Subcutaneous adipose tissue (tissue), 4 donors: ENCODE measurements around the gene ACOT7. TPM values are rescaled to one million over a fixed set of nuclear protein-coding genes. Genes with fewer than 3 reads are reported as not detected.

Experiments
- CTCF ChIP-seq: fragments of 450-650 bp; IDR thresholded peaks from one replicate; pipeline ENCODE4 v1.5.1; 2016; ENCODE audit warnings: low read depth, mild to moderate bottlenecking, control low read depth, antibody characterized with exemption, moderate library complexity
- total RNA-seq, 4 donors: library from RNA; depleted of rRNA; stranded (reverse); fragments of >200 nt; gene quantifications; one replicate each; pipeline ENCODE4 v1.1.0, GENCODE V29; 2016

The ACOT7 gene
- total RNA-seq, 4 donors from 2014 or later: 7.5 to 14.3 (median 9.8) TPM

DNA sequence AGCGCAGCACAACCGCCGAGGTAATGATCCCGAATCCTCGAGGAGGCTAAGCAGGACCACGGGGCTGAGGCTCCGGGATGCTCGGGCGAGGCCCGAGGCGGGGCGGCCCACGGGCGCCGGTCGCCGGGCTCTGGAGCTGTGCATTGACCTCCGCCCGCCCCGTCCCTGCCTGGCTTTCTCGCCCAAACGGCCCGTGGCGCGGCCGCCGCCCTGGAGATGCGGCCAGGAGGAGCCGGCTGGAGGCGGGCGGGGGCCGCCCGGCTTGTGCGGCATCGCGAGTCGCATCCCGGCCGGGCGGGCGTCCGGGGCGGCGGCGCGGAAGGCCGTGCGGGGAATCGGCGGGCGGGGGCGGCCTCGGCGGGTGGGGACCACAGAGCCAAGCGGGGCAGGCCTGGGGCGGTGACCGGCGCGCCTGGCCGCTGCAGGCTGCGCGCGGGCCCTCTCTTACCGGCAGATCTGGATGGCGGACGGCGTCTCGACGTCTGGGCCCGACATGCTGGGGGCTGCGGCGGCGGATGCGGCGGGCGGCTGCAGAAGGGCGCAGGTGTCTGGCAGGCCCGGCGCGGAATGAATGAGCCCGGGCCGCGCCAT, 663 bp downstream of the ACOT7 start:
- TF ChIP-seq CTCF: no peak

DNA sequence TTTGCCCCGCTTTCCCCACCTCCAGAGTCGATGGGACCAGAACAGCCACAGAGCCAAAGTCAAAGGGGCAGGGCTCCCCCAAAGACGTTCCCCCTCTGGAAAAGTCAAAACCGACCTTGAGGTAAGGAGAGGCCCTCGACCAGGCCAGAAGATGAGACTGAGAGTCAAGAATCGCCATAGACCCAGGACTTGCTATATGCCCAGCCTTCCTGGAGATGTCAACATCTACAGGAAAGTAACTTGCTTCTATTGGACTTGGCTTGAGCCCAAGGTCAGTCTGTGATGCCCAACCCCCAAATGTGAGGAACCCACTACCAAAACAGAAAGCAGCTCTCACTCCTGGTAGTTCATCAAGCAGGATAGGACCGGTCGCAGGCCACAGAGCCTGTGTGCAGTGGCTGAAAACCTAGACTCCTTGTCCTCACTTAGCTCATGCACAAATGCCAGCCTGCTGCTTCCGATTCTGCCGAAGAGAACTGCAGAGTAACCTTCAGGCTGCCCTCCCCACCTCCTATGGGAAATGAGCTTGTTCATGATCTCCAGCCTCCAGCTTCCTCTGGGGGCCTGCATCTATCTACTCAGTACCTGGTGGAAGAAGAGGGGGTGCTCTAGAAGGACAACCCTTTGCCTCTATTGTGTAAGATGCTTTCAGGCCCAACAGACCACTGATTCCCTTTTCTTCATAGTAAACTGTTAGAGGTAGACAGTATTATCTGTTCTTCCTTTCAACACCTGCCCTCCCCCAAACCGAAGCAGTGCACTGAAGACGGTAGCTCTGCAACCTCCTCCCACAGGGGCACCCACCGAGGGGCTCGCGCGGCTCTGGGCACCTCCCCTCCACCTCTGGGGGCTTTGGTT, 1.4 kb downstream of the ACOT7 start:
- no peak for TF ChIP-seq CTCF

- TF ChIP-seq CTCF: no peak
Measured at GRCh38 chr1:6389971-6390370, 3.6 kb downstream of the ACOT7 start.

DNA sequence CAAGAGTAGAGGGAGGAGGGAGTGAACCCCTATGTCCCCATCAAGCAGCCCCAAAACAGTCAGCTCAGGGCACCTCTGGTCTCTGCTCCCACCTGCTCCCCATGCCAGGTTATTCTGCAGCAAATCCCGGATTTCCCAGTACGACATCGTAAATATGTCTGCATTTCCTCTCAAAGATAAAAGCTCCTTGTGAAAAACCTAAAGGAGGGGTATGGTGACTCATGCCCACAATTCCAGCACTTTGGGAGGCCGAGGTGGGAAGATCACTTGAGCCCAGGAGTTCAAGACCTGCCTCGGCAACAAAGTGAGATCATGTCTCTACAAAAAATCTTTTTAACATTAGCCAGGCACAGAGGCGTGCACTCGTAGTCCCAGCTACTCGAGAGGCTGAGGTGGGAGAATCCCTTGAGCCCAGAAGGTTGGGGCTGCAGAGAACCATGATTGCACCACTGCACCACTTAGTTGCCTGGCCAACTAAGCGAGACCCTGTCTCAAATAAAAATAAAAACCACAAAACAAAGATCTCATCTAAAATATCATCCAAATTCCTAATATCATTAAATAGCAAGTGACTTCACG, 7.1 kb downstream of the ACOT7 start:
- no peak for TF ChIP-seq CTCF

GRCh38 chr1:6385488-6386191, 7.9 kb downstream of the ACOT7 start:
- no peak for TF ChIP-seq CTCF

GRCh38 chr1:6384962-6385361, 8.6 kb downstream of the ACOT7 start:
- TF ChIP-seq CTCF: no peak

DNA sequence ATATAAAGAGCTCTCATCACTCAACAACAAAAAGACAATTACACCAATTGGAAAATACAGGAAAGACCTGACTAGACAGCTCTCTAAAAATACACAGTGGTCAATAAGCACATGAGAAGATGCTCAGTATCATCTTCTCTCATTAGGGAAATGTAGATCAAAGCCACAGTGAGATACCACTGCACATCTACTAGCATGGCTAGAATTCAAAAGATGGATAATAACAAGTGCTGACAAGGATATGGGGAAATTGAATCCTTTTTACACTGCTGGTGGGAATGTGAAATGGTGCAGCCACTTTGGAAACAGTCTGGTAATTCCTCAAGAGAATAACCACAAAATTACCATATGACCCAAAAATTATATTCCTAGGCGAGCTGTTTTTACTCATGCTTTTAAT, 9.4 kb downstream of the ACOT7 start:
- no peak for TF ChIP-seq CTCF
